ENCODE measurements around the gene TSC22D1.

TSC22D1 gene

DNA sequence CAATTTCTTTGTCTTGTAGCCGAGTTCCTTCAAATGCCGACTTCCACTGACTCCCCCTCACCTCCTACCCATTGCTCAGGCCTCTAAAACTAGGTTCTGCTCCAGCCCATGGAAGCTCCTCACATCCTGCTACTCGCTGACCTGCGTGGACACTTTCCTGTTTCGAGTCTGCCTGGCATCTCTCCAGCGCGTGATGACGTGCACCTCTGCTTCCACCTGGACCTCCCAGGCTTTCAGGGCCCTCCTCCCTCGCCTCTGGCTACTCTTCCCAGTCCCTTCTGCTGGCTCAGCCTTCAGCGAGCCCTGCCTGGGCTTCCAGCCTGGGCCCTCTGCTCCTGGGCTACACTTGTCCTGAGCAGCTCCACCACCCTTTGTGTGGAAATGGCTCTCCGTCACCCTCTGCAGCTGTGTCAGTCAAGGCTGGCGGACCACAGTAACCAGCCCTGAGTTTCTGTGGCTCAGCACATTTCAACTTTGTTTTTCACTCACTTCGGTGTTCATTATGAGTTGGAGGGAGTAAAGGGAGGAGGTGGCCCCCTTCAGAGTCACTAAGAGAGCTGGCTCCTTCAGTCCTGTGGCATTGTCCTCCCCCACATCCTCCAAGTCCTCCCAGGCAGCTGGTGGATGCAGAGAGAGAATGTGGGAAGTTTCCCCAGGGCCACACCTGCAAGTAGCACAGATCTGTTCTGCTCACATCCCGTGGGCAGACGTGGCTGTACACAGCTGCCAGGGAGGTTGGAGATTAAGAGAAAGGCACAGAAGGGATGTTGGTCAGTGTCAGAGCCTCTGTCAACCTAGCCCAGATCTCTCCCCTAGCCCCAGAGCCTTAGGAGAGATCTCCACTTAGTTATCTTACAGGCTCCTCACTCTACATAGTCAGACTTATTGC is 153.1 kb downstream of the TSC22D1 start:
- DNase-seq = no peak

- no peak for DNase-seq
Observed at GRCh38 chr13:44421853-44422525, 154.1 kb downstream of the TSC22D1 start.

GRCh38 chr13:44420376-44421220 is 155.5 kb downstream of the TSC22D1 start:
- no peak for DNase-seq

DNA sequence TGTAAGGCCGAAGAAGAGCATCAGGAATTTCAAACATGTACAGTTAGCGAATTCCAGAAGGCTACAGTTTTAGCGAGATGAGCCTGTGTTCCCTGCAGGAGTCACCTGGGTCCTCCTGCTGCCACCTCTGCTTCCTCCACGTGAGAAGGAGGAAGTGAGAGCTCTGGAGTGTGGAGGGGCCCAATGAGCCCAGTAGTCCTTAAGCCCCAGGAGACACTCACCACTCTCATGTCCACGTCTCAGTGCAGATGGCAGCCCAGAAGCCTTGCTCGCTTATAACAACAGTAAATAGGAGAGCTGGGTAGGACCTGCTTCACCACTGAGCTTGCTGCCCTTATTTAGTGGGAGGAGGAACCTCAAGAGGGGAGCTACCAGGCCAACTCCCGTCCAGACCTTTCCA is 158.3 kb downstream of the TSC22D1 start:
- DNase-seq = no peak

DNA sequence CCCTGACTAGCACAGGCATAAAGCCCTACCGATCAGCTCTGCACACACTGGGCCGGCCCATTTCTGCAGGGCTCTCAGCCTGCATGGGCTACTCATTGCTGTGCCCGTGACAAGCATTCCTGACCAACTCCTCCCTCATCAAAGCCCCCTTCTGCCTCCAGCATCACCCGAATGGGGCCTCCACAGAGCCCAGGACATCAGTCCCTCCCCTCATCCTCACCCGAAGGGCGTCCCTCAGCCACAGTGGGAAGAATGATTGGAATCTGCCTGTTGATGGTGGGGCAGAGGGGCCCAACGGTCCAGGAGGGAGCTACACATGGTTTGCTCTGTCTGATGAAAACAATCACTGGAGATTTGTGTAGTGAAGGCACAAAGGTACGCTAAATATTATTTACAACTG is 158.7 kb downstream of the TSC22D1 start:
- no peak for DNase-seq

- no peak for DNase-seq
Observed at GRCh38 chr13:44416744-44417143, 159.4 kb downstream of the TSC22D1 start.

- no peak for DNase-seq
Observed at GRCh38 chr13:44416301-44416700, 159.8 kb downstream of the TSC22D1 start.

DNA sequence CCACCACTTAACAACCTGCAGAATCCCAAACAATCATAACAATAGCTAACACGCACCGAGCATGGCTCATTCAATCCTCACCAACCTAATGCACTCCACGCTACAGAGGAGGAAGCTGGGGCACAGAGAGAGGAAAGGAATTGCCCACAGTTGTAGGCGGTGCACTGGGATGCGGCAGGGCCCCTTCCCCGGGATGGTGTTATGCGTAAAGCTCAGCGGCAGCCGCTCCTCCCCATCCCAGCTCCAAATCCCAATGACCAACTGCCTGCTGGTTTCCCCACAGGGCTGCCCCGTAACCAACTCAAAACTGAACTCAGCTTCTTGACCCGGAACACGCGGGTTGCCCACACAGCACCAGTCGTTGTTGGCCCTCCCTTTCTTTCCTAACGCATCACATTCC is 160.3 kb downstream of the TSC22D1 start:
- DNase-seq = no peak

GRCh38 chr13:44414716-44415115 is 161.4 kb downstream of the TSC22D1 start:
- no peak for DNase-seq

DNA sequence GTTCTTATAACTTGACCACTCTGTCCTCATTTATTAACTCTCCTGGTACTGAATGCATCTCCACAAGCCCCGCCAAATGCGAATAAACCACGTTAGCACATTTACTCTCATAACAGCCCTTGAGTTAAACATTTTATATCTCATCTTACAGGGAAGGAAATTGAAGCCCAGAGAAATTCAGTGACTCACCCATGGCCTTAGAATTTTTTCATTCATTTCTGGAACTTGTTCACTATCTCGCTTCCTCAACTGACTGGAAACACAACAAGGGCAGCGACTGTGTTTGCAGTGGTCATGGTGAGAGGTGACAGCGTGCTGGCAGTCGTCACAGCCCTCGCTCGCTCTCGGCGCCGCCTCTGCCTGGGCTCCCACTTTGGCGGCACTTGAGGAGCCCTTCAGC is 163.0 kb downstream of the TSC22D1 start:
- DNase-seq = no peak

- no peak for DNase-seq
Observed at GRCh38 chr13:44412346-44412935, 163.7 kb downstream of the TSC22D1 start.

GRCh38 chr13:44411841-44412240 is 164.3 kb downstream of the TSC22D1 start:
- no peak for DNase-seq

DNA sequence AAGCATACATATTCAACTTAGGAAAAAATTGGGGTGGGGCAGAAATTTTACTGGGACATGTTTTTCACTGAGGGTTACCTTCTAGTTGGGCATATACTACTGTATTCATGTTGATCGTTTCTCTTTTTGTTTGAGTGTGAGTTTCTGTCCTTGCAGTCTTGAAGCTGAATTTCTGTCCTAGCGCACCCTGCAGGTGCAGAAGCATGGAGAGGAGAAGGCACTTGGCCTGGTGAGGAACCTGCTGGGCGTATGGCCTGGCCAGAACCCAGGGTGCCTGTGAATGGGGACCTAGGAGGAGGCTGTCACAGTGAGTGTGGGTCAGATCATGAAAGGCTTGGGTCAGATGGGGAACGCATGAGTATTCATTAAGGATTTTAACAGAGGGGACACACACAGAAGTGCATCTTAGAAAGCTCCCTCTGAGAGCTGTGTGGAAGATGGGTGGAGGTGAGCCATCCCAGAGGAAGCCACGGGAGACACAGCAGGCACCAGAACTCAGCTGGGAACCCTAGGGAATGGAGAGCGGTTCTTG is 165.7 kb downstream of the TSC22D1 start:
- no peak for DNase-seq

- DNase-seq = no peak
Observed at GRCh38 chr13:44409595-44409994, 166.5 kb downstream of the TSC22D1 start.

GRCh38 chr13:44407891-44408290 is 168.2 kb downstream of the TSC22D1 start:
- no peak for DNase-seq

DNA sequence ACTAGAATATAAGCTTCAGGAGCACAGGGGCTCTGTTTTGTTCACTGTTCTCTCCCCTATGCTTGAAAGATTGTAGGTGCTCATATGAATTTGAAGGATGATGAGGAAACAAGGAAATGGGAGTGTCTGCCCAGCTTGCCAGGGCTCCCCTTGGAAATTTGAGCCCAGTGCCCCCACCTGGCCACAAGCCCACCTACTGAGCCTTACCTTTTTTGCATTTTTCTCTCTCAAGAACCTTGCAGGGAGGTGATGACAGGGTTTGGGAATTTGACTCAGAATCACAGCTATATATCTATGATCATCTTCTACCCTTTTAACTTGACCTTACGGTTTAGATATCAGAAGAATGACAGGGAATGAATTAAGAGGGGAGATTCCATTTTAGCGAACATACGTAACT is 168.8 kb downstream of the TSC22D1 start:
- DNase-seq = no peak

GRCh38 chr13:44406617-44407016 is 169.5 kb downstream of the TSC22D1 start:
- no peak for DNase-seq

- no peak for DNase-seq
Observed at GRCh38 chr13:44404261-44405132, 171.6 kb downstream of the TSC22D1 start.

- DNase-seq = no peak
Observed at GRCh38 chr13:44403461-44404056, 172.6 kb downstream of the TSC22D1 start.

DNA sequence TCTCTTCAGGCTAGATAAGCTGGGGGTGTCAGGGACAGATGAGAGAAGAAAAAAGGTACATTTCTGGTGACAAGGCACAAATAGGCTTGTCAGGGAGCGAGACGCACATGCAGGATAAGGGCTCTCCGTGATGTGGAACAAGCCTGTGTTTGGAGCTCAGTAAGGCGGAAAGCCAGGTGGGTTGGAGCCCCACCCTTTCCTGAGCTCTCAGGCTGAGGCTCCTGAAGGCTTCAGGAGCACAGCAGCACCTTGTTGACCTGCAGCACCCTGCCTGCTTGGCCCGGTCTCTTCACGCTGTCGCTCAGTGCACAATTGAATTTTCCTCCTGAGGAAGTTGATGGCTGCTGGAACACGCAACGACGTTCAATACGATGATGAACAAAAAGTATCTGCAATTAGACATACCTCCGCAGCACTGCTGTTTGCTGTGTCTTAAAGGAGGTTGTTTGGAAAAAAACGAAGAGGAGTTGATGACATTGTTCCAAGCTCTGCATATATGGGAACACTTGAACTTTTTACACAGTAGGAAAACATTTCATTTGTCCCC is 173.2 kb downstream of the TSC22D1 start:
- no peak for DNase-seq

DNA sequence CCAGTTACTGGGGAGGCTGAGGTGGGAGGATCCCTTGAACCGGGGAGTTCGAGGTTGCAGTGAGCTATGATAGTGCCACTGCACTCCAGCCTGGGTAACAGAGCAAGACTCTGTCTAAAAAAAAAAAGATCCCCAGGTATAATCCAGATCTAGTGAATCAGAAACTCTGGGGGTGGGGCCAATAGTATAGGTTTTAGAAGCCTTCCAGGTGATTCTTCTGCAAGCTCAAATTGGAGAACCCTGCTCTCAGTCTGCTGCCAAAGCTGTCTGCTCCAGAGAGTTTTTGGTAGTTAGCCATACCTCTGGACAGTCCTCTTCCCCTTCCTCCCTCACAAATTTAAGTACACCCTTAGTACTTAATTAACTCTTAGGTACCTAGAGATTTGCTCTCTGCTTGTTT is 174.6 kb downstream of the TSC22D1 start:
- no peak for DNase-seq
